GM12878 (cell line): ENCODE measurements around the gene FAM89A. TPM values are rescaled to one million over a fixed set of nuclear protein-coding genes. Genes with fewer than 3 reads are reported as not detected.
A peak's percentile ranks its signal among the peaks of the same experiment; 100 is the strongest.

Experiments used
- ATAC-seq: fragments of 200-7000 bp; cut with Tn5 transposase; 3 replicates; pipeline ENCODE4 v1.9.1; 2020; ENCODE audit warnings: mild to moderate bottlenecking, moderate library complexity
- BruUV-seq: library from RNA; stranded (reverse); fragments of 400-500 nt; replicated peaks from 2 replicates; lab custom pipeline; 2021; lab: Mats Ljungman, UMichigan
- CTCF ChIA-PET: fragments of 300-600 bp; sonication (Branson Sonifier 250); formaldehyde crosslinking; extraction: SDS; loops from one replicate; lab custom pipeline; 2021; ENCODE audit warnings: inconsistent platforms; lab: Yijun Ruan, JAX
- POLR2A ChIA-PET: fragments of 350-600 bp; formaldehyde crosslinking; extraction: SDS; loops from one replicate; lab custom pipeline; 2021; ENCODE audit warnings: inconsistent platforms; lab: Charles Lee
- RAD21 ChIA-PET: fragments of 300-600 bp; sonication (Branson Sonifier 250); formaldehyde crosslinking; loops from one replicate; lab custom pipeline; 2023; ENCODE audit warnings: antibody characterized with exemption; ENCODE audit not compliant: unreplicated experiment; lab: Charles Lee
- SMC1A ChIA-PET: fragments of 300-600 bp; sonication (Branson Sonifier 250); formaldehyde crosslinking; loops from one replicate; lab custom pipeline; 2023; ENCODE audit not compliant: unreplicated experiment, uncharacterized antibody; lab: Charles Lee
- DNase-seq: peaks from one replicate; pipeline ENCODE4 v3.0.0-alpha.2; 2011; ENCODE audit warnings: low read depth, low spot score
- FAIRE-seq: peaks from 3 replicates; lab custom pipeline; 2011; peaks lifted over from hg19 to GRCh38; lab: Jason Lieb, UNC
- H2AFZ ChIP-seq: 2 replicates; pipeline ENCODE4 v1.6.0; 2011; ENCODE audit warnings: low read depth, low read length, control low read depth; ENCODE audit not compliant: control insufficient read depth
- H3K27ac ChIP-seq: 2 replicates; pipeline ENCODE4 v1.5.1; 2011; ENCODE audit warnings: control low read depth; ENCODE audit not compliant: control insufficient read depth, insufficient read depth
- H3K27me3 ChIP-seq, 2 experiments: replicated peaks in 1 of 2; 2 replicates each; pipeline versions ENCODE4 v1.6.0 to v1.6.1; 2011; ENCODE audit warnings: low read length in 1 of 2; ENCODE audit not compliant: control insufficient read depth in 2 of 2, insufficient read depth in 2 of 2
- H3K36me3 ChIP-seq, 2 experiments: 2 replicates each; pipeline ENCODE4 v1.5.1; 2011; ENCODE audit warnings: low read length in 1 of 2; ENCODE audit not compliant: control insufficient read depth in 2 of 2, insufficient read depth in 2 of 2
- H3K4me1 ChIP-seq: 2 replicates; pipeline ENCODE4 v1.6.1; 2011; ENCODE audit warnings: mild to moderate bottlenecking, low read length, moderate library complexity, mixed read lengths; ENCODE audit not compliant: control insufficient read depth, insufficient read depth
- H3K4me2 ChIP-seq: 2 replicates; pipeline ENCODE4 v1.6.0; 2011; ENCODE audit warnings: control low read depth; ENCODE audit not compliant: control insufficient read depth, insufficient read depth
- H3K4me3 ChIP-seq: fragments of 200-600 bp; sonication (generic); 2 replicates; pipeline ENCODE4 v1.5.1; 2016
- H3K79me2 ChIP-seq: 2 replicates; pipeline ENCODE4 v1.6.0; 2011; ENCODE audit warnings: low read length; ENCODE audit not compliant: control insufficient read depth, insufficient read depth
- H3K9ac ChIP-seq: 2 replicates; pipeline ENCODE4 v1.8.0; 2011; ENCODE audit warnings: low read length, control low read depth, mixed read lengths; ENCODE audit not compliant: control insufficient read depth, insufficient read depth
- H3K9me3 ChIP-seq: replicated peaks from 3 replicates; pipeline ENCODE4 v1.5.1; 2011; ENCODE audit warnings: mild to moderate bottlenecking, low read length; ENCODE audit not compliant: control insufficient read depth, insufficient read depth
- H4K20me1 ChIP-seq: 2 replicates; pipeline ENCODE4 v1.6.0; 2011; ENCODE audit not compliant: control insufficient read depth, insufficient read depth
- CBX3 ChIP-seq: fragments of 200-600 bp; sonication (generic); IDR thresholded peaks from 2 replicates; pipeline ENCODE4 v1.6.1; 2016; ENCODE audit warnings: low read depth, borderline replicate concordance
- EZH2 ChIP-seq: IDR thresholded peaks from 2 replicates; pipeline ENCODE4 v1.6.1; 2012; ENCODE audit warnings: low read depth, mild to moderate bottlenecking, control low read depth, inconsistent platforms, low read length, borderline replicate concordance; ENCODE audit not compliant: control insufficient read depth
- GABPA ChIP-seq: IDR thresholded peaks from 2 replicates; pipeline ENCODE4 v1.6.1; 2014; ENCODE audit warnings: antibody characterized with exemption, low read depth, mild to moderate bottlenecking, inconsistent platforms
- HCFC1 ChIP-seq: fragments of 150-350 bp; IDR thresholded peaks from 2 replicates; pipeline ENCODE4 v1.6.1; 2014; ENCODE audit warnings: low read length
- RUNX3 ChIP-seq: IDR thresholded peaks from 2 replicates; pipeline ENCODE4 v1.6.1; 2012; ENCODE audit warnings: low read length, inconsistent platforms
- SREBF2 ChIP-seq: IDR thresholded peaks from 2 replicates; pipeline ENCODE4 v1.6.1; 2012; ENCODE audit warnings: mild to moderate bottlenecking, low read length
- TARDBP ChIP-seq: IDR thresholded peaks from 2 replicates; pipeline ENCODE4 v1.6.1; 2016; ENCODE audit warnings: borderline replicate concordance
- USF1 ChIP-seq: IDR thresholded peaks from 2 replicates; pipeline ENCODE4 v1.6.1; 2011; ENCODE audit warnings: borderline replicate concordance, low read depth, mild to moderate bottlenecking, moderate library complexity, mixed read lengths, low read length; ENCODE audit not compliant: insufficient read depth; ENCODE audit errors: extremely low read length
- ZBTB33 ChIP-seq: fragments of 450-650 bp; IDR thresholded peaks from 2 replicates; pipeline ENCODE4 v1.6.1; 2017; ENCODE audit warnings: mild to moderate bottlenecking
- ZNF687 ChIP-seq: fragments of 450-650 bp; IDR thresholded peaks from 2 replicates; pipeline ENCODE4 v1.6.1; 2017; ENCODE audit warnings: mild to moderate bottlenecking, moderate library complexity
- WGBS: methylation state at CpG from one replicate; pipeline ENCODE4 v1.1.6; 2016; ENCODE audit warnings: low lambda C conversion rate; ENCODE audit not compliant: insufficient replicate concordance, insufficient coverage; ENCODE audit errors: missing lambda C conversion rate; 5-methylcytosine and 5-hydroxymethylcytosine counted together
- in situ Hi-C: fragments of 300-500 bp; cut with MboI; formaldehyde crosslinking; loops from 9 replicates; pipeline ENCODE4 v1.14.3; 2018; ENCODE audit warnings: mixed read lengths
- intact Hi-C: fragments of 100-400 bp; cut with micrococcal nuclease; formaldehyde crosslinking; loops from one replicate; pipeline ENCODE4 v1.14.2; 2022; ENCODE audit not compliant: unreplicated experiment
- polyA plus RNA-seq, 11 experiments: library from polyadenylated mRNA; depleted of rRNA in 4 of 11; unstranded in 6 of 11; stranded (reverse) in 5 of 11; fragments of >200 nt; fragmentation: Nextera tagmentation in 4 of 11; fragmentation: Illumina TruSeq in 1 of 11; extraction: Ambion mirVana in 4 of 11; extraction: Trizol in 1 of 11; gene quantifications; 1 replicate in 1 of 11; 2 replicates in 10 of 11; pipeline versions ENCODE4 v1.2.1 to v1.2.3, GENCODE V29; 2011 to 2016; ENCODE audit warnings: inconsistent platforms in 2 of 11, missing spikeins in 2 of 11, low read depth in 1 of 11
- total RNA-seq, 4 experiments: library from RNA; depleted of rRNA in 3 of 4; stranded (reverse); fragments of >200 nt in 3 of 4; fragmentation: Illumina TruSeq in 1 of 4; extraction: Trizol in 1 of 4; gene quantifications; 2 replicates each; pipeline versions ENCODE4 v1.2.1 to v1.2.3, GENCODE V29; 2013 to 2021

FAM89A gene
- total and polyA plus RNA-seq, 10 of the 15 experiments (the other 5 are each of a cell fraction or from before 2014, with no cell fraction given): 0.06 to 0.72 (median 0.14) TPM; not detected in 4

- TF ChIP-seq ZNF687: no peak
Observed at GRCh38 chr1:230979389-230979716, 60.7 kb downstream of the FAM89A start (continued).

- RAD21 ChIA-PET: interaction anchor here (0.7 to 3.8 kb wide), 8 partner anchors 20 to 336 kb away, joined by 3 to 24 read pairs (median 3); partner anchors contain the start of gene COG2
- peak within 1 kb of the TSS; percentile 80 for H2AFZ ChIP-seq
- peaks cover 46% of the 10 kb centered on the region for H3K79me2 ChIP-seq
- POLR2A ChIA-PET: interaction anchor here (0.6 to 1.9 kb wide), 2 partner anchors 21 to 247 kb away, joined by 6 to 8 read pairs; no protein-coding TSS in a partner anchor
- H3K9me3 ChIP-seq: no peaks in the 10 kb centered on the region
- SMC1A ChIA-PET: interaction anchor here (0.9 to 7.2 kb wide), 9 partner anchors 9 to 112 kb away, joined by 3 to 69 read pairs (median 3); no protein-coding TSS in a partner anchor
- peak within 1 kb of the TSS; percentile 91 for H3K4me2 ChIP-seq
- BruUV-seq: no TSS peak
- peaks cover 13% of the 10 kb centered on the region; the same call in 1 of the 2 replicates for H3K4me1 ChIP-seq
- intact Hi-C loops (loop anchor here (2.0 to 5.0 kb wide), 3 partner anchors 62 to 336 kb away; partner anchors contain the start of gene COG2), in situ Hi-C loops (no loop called here)
- H3K36me3 ChIP-seq: peaks cover 0 to 4% of the 10 kb centered on the region in 2 experiments; a peak in 2 of 4 replicates
- WGBS: 1% methylated on average over 61 of the region's 79 CpGs
- H3K27me3 ChIP-seq: no peaks in the 10 kb centered on the region
- CTCF ChIA-PET: interaction anchor here (0.5 to 1.8 kb wide), 12 partner anchors 40 to 336 kb away, joined by 3 to 6 read pairs (median 4); no protein-coding TSS in a partner anchor
- peak within 1 kb of the TSS; percentile 71 for H3K27ac ChIP-seq
- H3K4me3 ChIP-seq: peak within 1 kb of the TSS; percentile 84
- H3K9ac ChIP-seq: peak within 1 kb of the TSS; percentile 80
- DNase-seq (peak; percentile 96), ATAC-seq (peak; percentile 96), FAIRE-seq (peak; percentile 64)
- H4K20me1 ChIP-seq: no peaks in the 10 kb centered on the region
- peak; percentile 24 for TF ChIP-seq RUNX3
- peak; percentile 92 for TF ChIP-seq GABPA
- no peak for TF ChIP-seq USF1
- TF ChIP-seq EZH2: no peak
- TF ChIP-seq ZBTB33: no peak
- TF ChIP-seq HCFC1: peak; percentile 99
- no peak for TF ChIP-seq SREBF2
- peak; percentile 90 for TF ChIP-seq TARDBP
- no peak for TF ChIP-seq CBX3
Observed at GRCh38 chr1:230978491-230979388, 61.3 kb downstream of the FAM89A start, which contains the start of the genes ARV1 and TTC13. TSS of gene ARV1 (plus strand) at chr1:230979094. CDS start at chr1:230979106, 12 bp downstream. TSS of gene TTC13 (minus strand) at chr1:230978861. CDS start at chr1:230978830, 31 bp downstream.
